ENCODE measurements around the gene COL11A2.

Gene COL11A2

DNA sequence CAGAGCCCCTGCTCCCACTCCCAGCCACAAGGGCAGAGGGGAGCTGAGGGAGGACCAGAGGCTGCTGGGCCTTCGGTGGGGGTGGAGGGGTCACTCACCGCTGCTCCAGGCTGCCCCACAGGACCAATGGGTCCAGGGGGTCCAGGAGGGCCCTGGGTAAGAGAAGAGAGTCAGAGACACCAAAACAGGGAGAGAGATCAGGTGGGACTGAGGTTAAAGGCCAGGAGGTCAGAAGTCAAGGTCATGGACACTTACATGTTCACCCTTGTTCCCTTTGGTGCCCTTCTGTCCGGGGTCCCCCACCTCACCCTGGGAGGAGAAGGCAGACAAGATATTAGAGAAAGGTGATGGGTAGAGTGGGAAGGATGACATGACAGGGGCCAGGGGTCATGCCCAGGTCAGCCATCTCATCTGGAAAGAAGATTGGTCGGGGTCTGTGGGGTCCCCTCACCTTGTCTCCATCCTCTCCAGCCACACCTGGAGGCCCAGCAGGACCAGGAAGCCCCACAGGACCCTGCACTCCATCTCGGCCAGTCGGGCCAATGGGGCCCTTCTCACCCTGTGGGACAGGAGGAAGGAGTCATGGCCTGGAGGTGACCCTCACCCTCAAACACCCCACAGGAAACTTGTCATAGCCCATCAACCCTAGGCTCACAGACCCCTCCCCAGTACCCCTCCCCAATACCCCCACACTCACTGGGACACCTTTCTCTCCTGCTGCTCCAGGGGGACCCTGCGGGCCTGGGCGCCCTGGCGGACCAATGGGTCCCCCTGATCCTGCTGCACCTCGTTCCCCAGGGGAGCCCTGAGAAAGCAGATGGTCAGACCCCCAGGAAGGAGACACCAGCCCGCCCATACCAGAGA is 21.0 kb downstream of the COL11A2 start:
- DNase-seq, result no peak

DNA sequence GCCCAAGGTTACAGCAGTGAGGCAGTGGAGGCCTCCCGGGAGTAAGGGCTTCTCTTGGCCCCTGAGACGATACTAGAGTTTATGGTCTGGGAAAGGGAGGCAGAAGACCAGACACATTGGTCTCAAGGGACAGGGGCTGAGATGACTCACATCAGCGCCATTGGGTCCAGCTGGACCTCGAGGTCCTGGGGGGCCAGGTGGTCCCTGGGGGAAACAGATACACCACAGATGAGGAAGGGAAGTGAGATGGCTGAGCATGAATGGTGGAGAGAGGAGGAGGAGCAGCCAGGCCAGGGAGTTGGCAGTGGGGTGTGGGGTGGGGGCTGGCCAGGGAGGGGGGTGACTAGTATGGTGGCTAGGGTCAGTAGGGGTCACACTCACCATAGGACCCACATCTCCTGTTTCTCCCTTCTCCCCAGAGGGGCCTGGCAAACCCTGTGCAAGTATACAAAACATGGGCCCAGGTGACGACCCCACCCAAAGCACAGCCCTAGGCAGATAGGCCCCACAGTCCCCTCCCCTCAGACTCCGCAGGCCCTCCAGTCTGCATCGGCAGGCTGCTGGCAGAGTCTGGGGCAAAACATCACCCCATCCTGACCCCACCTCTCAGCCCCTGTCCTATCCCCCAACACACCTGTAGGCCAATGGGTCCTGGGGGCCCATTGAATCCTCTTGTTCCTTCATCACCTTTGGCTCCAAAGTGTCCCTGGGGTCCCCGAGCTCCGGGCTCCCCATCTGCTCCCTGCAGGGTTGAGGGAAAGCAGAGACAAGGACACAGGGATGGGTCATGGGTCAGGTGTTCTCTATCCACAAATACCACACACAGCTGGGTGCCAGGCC is 21.9 kb downstream of the COL11A2 start:
- no peak for DNase-seq

DNA sequence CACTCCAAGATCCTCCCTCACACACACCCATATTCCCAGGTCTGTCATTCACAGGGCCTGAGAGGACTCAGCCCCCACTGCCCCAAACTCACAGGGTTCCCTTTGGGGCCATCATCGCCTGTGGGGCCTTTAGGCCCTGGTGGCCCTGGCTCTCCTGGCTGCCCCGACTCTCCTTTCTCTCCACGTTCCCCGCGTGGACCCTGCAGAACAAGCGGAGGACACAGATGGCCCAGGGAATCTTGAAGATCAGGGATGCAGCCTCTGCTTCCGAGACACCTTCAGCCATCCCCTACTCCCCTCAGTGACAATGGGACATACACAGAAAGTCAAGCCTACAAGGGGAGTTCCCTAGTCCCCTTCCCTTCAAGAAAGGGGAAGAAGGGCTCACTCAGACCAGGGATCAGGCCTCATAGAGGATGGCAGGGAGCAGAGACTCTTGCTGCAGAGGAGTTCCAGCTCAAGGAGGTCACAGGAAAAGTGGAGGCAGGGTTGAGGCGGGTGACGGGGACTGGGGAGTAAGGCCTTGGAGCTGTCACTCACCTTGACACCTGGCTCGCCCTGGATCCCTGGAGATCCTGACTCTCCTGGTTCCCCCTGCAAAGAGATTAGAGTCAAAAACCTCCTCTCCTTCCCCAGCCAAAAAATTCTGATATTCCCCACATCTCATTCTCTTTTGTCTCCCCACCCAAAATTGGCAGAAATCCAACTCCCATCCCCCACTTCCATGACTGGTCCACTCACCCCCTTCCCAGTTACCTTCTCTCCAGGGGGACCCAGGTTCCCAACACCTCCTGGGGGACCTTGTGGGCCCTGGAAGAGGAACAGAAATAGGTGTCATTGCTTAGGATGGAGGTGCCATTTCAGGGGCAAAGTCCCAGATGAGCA is 22.7 kb downstream of the COL11A2 start:
- no peak for DNase-seq

DNA sequence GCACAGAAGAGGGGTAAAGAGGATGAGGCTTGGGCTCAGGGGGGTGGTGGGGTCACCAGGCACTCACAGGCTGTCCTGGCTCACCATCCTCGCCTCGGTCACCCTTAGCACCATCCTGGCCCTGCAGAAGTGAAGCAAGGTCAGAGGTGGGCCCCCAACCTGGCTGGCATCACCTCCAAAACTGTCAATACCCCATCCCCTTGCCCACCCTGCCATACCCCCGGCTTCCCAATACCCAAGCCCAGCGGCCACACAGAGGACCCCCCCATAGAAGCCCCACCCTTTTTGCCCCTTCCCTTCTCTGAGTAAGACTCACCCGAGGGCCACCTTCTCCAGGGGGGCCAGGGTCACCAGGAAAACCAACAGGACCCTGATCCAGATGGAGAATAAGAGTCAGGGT is 23.6 kb downstream of the COL11A2 start:
- DNase-seq, result no peak

DNA sequence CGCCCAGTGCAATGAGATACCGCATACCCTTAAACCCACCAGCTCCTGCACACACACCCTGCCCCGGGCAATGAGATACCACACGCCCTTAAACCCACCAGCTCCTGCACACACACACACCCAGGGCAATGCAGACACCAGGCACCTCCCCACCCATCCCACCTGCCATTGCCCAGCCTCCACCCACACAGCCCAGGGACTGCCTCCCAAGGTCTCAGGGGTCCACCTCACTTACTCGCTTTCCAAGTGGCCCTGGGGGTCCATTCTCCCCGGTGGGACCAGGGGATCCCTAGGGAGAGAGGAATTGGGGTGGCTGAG is 24.0 kb downstream of the COL11A2 start:
- DNase-seq, result no peak

DNA sequence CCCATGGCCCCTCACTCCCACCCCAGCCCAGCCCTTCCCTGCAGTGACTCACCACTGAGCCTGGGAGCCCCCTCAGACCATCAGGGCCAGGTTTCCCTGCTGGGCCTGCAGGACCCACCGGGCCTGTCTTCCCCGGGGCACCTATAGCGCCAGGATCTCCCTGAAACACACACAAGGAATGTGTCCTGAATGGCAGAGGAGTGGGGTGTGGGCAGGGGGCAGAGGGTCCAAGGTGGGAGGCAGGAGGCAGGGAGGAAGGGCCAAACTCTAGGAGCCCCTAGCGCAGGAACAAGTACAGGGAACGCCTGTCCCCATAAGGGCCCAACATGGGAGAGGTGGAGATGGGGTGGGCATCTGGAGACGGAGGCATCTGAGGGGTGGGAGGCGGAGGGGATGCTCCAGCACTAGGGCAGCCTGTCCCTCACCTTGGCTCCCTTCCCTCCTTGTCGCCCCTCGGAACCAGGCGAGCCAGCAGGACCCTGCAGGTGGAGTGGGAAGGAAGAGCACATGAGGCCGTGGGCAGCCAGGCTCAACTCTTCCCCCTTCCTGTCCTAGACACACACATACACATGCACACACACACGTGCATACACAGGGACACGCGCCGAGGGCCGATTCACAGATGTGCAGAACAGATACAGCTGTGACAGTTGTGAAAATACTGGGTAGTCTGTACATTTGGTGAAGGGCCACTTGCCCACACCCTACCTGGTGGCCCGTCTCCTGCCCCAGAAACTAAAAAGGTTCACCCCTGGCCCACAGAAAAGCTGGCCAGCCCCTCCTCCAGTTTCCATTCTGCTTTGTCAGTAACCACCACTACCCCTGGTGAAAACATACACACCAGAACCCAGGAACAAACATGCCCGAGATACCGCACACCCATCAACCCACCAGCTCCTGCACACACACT is 24.6 kb downstream of the COL11A2 start:
- no peak for DNase-seq

DNA sequence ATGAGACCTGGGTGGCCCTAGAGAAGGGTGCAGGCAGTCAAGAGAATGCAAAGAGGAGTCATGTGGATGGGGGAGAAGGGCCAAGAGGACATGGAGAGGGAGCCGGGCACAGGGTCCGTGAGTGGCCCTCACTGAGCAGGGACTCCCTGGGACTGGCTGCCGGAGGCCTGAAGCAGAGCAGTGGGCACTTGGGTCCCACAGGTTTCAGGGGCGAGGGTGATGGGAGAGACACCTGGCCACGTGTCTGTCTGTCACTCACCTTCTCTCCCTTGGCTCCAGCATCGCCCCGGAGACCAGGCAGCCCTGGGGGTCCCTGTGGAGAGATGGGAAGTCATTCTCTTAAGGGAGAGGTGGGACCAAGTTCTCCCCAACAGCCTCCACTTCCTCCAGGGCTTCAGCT is 25.5 kb downstream of the COL11A2 start:
- no peak for DNase-seq

DNA sequence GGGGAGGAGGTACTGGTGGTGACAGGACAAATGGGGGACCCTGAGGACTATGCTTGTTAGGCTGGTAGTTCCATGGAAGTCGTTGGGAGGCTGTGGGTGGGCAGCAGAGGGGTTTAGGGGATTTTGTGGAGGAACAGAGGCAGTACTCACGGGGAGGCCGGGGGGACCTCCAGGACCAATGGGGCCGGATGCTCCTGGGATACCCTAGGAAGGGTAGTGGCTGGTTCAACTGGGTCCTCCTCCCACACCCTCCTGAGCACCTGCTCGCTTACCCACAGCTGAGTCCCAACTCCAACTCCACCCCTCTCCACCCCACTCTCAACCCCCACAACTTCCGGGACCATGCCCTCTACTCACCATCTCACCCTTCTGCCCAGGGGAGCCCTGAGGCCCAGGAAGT is 25.9 kb downstream of the COL11A2 start:
- no peak for DNase-seq

DNA sequence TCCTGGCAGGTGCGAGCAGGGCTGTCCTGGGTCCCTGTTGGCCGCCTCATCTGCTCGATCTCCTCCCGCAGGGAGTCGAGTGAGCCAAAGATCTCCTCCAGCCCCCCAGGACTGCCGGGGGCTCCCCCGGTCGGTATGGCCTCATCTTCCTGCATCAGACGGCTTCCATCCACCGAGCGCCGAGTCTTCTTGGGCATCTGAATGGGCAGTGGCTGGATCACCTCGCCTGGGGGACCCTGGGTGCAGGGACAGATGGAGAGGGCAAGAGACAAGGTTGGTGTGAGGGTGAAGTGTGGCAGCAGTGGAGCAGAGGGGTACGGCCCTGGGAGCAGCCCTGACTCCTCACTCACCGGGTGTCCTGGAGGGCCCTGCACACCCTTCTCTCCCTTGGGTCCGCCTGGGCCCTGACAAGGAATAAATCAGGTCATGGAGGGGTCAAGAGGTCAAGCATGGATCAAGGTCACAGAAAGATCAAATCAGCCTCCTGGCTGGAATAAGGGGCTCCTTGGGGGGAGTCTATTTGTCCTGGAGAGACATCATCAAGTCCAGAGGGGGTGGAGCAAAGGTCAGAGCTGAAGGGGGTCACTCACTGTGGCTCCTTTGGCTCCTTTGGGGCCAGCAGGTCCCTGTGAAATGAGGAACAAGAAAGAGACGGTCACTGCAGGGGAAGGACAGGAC is 26.5 kb downstream of the COL11A2 start:
- no peak for DNase-seq

DNA sequence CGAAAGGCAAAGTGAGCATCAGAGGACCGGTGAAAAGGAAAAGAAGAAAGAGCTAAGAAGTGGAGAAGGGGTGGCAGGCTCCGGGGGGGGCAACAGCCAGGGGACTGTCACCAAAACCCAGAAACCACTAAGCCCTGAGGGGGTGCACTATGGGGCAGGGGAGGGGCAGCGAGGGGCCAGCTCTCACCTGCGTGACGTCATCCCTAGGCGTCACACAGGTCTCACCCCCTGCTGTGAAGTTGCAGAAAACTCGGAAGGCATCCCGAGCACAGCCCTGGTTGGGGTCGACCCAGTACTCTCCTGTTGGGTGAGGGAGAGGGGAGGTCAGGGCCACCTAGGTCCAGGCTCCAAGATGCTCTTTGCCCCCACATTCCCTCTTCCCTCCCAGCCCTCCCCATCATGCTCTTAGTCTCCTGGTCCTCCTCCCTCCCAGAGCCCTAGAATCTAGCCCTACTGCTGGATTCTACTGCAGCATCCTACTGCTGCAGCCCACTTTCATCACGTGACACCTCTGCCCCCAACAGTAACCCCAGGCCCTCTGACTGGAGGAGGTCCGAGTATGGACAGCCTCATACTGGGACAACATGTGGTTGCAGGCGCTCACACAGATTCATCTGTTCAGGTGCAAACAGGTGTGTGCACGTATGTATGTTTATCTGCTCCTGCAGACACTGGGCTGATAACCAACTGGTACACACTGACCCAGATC is 27.4 kb downstream of the COL11A2 start:
- no peak for DNase-seq

DNA sequence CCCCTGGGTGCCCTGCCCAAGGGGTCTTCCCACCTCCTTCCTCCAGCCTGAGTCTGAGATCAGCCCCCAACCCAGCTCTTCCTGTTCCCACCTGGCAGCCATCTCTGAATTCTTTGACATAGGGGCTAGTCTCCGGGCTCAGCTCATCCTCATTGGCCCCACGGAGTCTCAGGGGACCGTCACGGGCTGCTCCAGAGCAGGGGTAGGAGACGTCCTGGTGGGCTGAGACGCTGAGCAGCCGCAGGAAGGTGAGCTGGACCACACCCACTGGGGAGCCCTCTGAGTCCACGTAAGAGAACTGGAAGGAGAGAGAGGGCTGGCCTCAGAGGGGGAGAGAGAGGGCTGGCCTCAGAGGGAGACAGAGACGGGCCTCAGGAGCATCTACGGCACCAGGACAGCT is 28.1 kb downstream of the COL11A2 start:
- DNase-seq, result no peak

DNA sequence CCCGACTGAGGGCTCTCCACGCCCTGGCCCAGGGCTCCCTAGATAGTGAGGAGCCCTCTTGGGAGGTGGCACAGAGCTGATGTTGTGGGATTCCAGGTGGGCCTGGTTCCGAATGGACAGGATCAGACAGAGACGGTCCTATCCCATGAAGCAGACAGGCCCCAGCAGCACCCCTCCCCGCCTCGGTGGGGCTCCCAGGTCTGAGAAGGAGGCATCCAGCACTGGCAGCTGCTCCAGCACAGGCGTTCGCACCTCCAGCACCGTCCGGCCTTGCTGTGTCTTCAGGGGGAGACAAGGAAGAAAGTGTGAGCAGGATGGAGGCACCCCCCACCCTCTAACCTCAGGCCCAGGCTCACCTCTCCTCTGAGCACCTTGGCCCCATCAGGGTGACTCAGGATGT is 28.7 kb downstream of the COL11A2 start:
- DNase-seq, result no peak

DNA sequence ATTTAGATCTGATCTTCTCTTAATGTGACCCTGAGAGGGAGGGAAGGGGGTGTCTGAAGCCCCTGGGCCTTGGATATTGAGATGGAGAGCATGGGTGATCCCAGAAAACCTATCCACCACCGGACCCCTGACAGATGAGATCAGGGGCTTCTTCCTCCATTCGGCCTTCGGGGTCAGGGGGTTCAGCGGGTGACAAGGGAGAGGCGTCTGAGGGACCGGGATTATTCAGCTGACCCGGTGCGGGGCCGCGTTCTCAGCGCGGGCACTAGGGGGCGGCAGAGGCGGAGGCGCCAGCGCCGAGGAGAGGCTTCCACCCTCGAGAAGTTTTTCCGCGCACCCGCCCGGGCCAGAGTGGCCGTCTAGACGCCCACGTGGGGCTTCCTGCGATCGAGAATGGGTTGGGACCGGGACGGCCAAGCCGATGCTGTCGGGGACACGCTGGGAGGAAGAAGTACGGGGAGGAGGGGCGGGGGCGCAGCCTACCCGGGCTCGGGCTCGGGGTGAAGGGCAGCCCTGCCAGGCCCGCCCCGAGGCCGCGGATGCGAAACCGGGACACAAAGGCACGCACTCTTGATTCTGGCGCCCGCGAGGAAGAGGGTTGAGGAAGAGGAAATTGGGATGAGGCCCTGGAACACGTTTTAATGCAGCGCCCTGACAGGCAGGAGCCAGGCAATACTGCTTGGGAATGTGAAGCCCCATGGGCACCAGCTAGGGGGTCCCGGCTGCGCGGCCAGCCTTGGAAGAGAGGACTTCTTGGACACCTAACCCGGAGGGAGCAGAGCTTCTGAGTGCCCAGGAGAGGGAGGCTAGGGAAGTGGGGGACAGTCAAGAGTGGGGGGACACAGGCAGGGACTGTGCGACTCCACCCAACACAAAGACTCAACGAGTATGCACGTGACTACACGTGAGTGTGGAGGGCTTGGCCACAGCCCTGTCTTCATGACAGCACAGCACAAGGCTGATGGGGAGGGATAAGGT is 30.6 kb downstream of the COL11A2 start:
- DNase-seq, result peak; percentile 80

DNA sequence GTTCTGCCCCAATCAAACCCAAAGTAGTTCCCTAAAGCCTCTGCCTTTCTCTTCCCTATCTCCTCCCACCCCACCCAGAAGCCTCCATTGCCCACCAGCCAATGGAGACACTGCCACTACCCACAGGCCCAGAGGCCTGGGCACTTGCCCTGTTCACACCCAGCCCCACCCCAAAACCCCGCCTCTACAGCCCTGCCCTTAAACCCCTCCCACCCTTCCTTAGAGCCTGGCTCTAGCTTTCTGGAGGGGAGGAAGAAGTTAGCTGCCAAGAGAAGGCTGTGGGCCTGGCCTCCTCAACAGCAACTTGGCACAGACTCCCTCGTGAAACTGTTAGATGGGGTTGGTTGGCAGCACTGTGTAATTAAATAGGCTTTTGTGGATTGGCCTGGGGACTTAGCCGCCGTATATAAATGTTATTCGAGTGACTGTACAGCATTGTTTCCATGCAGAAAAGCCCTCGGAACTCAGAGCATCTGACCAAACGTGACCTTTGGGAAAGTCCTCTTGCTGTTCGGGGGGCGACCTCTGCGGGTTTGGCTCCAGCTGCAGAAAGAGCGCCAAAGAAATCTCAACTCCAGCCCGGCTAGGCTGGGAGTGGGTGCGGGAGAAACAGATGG is 31.4 kb downstream of the COL11A2 start:
- no peak for DNase-seq

DNA sequence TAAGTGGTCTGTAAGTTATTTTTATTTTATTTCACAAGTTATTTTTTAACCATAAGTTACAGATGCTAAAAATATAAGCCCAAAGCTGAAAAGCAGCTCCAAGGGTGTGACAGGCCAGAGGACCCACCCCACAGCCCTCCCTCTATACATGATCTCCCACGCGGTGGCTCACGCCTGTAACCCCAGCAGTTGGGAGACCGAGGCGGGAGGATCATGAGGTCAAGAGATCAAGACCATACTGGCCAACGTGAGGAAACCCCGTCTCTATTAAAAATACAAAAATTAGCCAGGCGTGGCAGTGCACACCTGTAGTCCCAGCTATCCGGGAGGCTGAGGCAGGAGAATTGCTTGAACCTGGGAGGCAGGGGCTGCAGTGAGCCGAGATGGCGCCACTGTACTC is 32.2 kb downstream of the COL11A2 start:
- DNase-seq, result no peak

DNA sequence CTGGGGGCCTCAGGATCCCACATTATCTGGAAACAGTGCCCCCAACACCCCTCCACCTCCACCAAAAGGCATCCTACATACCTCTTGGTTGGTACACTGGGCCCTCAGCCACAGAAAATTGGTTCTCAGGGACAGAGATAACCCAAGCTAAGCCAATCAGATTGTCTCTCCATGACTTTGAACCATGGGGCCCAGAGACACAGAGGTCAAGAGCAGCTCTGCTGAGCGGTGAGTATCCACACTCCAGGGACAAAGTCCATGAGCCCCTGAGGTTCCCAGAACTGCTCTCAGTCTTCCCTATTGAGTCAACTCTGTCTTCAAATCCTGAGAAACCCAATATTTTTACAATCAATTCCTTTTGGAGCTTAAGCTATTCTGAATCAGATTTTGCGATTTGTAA is 35.3 kb downstream of the COL11A2 start:
- no peak for DNase-seq

DNA sequence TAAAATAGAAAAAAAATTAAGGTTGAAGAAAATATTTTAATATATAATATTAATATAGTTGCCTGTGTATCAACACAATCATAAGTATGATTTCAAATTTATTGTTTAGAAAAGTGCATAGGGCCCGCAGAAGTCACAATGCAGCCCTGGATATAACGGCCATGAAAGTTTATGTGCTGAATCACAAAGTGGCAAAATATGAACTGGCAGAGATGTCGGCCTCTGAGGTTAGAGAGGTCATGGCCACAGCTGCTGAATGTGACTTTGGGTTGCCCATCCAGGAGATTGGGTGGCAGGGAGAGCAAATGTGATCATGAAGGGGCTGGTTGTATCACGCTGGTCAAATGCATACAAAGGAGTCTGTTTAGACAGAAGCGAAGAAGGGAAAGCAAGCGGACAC is 35.7 kb downstream of the COL11A2 start:
- no peak for DNase-seq

DNA sequence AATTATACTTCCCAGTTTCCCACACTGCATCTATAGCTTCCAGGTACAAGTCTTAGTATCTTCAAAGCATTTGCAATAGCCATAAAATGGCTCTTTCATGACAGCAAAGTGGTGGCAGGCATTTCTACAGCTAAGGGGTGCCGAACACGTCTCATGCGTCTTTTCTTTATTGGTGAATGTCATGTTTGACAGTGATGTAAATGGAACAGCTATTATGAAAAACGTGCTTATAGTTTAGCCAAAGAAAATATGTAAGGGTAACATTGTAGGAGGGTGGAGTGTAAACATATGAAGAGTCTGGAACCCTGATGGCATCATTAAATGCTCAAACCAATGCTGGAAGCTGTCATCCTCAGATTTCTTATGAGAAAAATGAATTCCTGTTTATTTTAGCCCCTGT is 37.9 kb downstream of the COL11A2 start:
- no peak for DNase-seq

DNA sequence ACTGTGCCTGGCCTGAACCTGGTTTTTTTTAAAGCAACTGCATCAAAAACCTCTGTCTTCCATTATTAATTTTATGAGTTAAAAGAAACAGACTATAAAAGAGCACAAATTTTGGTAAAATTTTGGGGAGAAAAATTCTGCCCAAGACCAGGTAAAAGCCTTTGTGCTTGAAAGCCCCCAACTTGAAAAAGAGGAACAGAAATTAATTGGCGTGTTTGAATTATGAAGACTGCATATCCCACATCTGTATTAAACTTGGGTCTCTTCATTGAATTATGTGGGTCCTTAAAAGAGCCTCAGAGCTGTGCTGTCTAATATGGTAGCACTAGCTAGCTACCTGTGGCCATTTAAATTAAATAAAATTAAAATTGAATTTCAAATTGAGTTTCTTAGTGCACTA is 41.2 kb downstream of the COL11A2 start:
- DNase-seq, result no peak

Data from CD4-positive, alpha-beta T cell treated with Interleukin-4 for 4 hours (primary cell).